ENCODE measurements around the gene SHMT2. TPM values are rescaled to one million over a fixed set of nuclear protein-coding genes. Genes with fewer than 3 reads are reported as not detected.

SHMT2 gene
- total and polyA plus RNA-seq, 2 experiments from 2014 or later: 125 to 387 TPM

GRCh38 chr12:57263096-57263495 is 33.6 kb downstream of the SHMT2 start:
- H3K4me1 ChIP-seq (ENCODE audit: insufficient read depth): peaks cover 16% of the 10 kb centered on the region
- H3K36me3 ChIP-seq (ENCODE audit: insufficient read depth): no peaks in the 10 kb centered on the region
- Mint-ChIP-seq H3K4me1 (peaks cover 18% of the 10 kb centered on the region), H3K27ac (no peak overlapping the region), H3K27me3 (ENCODE audit: insufficient read depth, low read depth, poor library complexity) (peaks cover 9% of the 10 kb centered on the region), H3K36me3 (ENCODE audit: low read depth) (peaks cover 12% of the 10 kb centered on the region), H3K9me3 (no peaks in the 10 kb centered on the region), H3K4me3 (no peak overlapping the region)
- TF ChIP-seq POLR2AphosphoS5 (IDR thresholded peaks at IDR 0.05; ENCODE audit: low read depth) (no peak), STAT1 (IDR thresholded peaks at IDR 0.05; ENCODE audit: unreplicated experiment) (no peak), REST (IDR thresholded peaks at IDR 0.05; ENCODE audit: unreplicated experiment) (no peak), EZH2 (IDR thresholded peaks at IDR 0.05; ENCODE audit: low read depth, unreplicated experiment) (no peak), JUNB (IDR thresholded peaks at IDR 0.05; ENCODE audit: unreplicated experiment) (no peak), ZNF462 (CRISPR knock-in tag; IDR thresholded peaks at IDR 0.05) (no peak), CTCF (conservative IDR thresholded peaks at IDR 0.05; ENCODE audit: low read depth in 2 of 2) (no peak), EZH2phosphoT487 (IDR thresholded peaks at IDR 0.05; ENCODE audit: unreplicated experiment) (no peak), NANOG (IDR thresholded peaks at IDR 0.05; ENCODE audit: borderline replicate concordance) (no peak), ETS1 (IDR thresholded peaks at IDR 0.05) (no peak)
- H2AFZ ChIP-seq: no peak overlapping the region
- no peak overlapping the region for H3K4me3 ChIP-seq
- H3K27ac ChIP-seq (ENCODE audit: low read depth): no peak overlapping the region
- no peaks in the 10 kb centered on the region for H3K27me3 ChIP-seq (ENCODE audit: insufficient read depth)
- no peaks in the 10 kb centered on the region for H3K9me2 ChIP-seq (ENCODE audit: insufficient read depth)
- peaks cover 5% of the 10 kb centered on the region; the same call in 1 of the 2 replicates for H3F3A ChIP-seq (replicated peaks; ENCODE audit: low read depth)
- H3K4me2 ChIP-seq: no peak overlapping the region
- no peaks in the 10 kb centered on the region for H3K79me2 ChIP-seq (replicated peaks; ENCODE audit: insufficient read depth)
- DNase-seq (ENCODE audit: low spot score): no peak
- no peak for ATAC-seq
- no peaks in the 10 kb centered on the region for H4K20me1 ChIP-seq (replicated peaks; ENCODE audit: insufficient read depth)
